GM12878 (cell line): ENCODE measurements around the gene CWC27. TPM values are rescaled to one million over a fixed set of nuclear protein-coding genes. Genes with fewer than 3 reads are reported as not detected.

Source experiments
- ATAC-seq: fragments of 200-7000 bp; cut with Tn5 transposase; 3 replicates; pipeline ENCODE4 v1.9.1; 2020; ENCODE audit warnings: mild to moderate bottlenecking, moderate library complexity
- BruUV-seq: library from RNA; stranded (reverse); fragments of 400-500 nt; replicated peaks from 2 replicates; lab custom pipeline; 2021; lab: Mats Ljungman, UMichigan
- CTCF ChIA-PET: fragments of 300-600 bp; sonication (Branson Sonifier 250); formaldehyde crosslinking; extraction: SDS; loops from one replicate; lab custom pipeline; 2021; ENCODE audit warnings: inconsistent platforms; lab: Yijun Ruan, JAX
- POLR2A ChIA-PET: fragments of 350-600 bp; formaldehyde crosslinking; extraction: SDS; loops from one replicate; lab custom pipeline; 2021; ENCODE audit warnings: inconsistent platforms; lab: Charles Lee
- RAD21 ChIA-PET: fragments of 300-600 bp; sonication (Branson Sonifier 250); formaldehyde crosslinking; loops from one replicate; lab custom pipeline; 2023; ENCODE audit warnings: antibody characterized with exemption; ENCODE audit not compliant: unreplicated experiment; lab: Charles Lee
- SMC1A ChIA-PET: fragments of 300-600 bp; sonication (Branson Sonifier 250); formaldehyde crosslinking; loops from one replicate; lab custom pipeline; 2023; ENCODE audit not compliant: unreplicated experiment, uncharacterized antibody; lab: Charles Lee
- DNase-seq: peaks from one replicate; pipeline ENCODE4 v3.0.0-alpha.2; 2011; ENCODE audit warnings: low read depth, low spot score
- FAIRE-seq: peaks from 3 replicates; lab custom pipeline; 2011; peaks lifted over from hg19 to GRCh38; lab: Jason Lieb, UNC
- H2AFZ ChIP-seq: 2 replicates; pipeline ENCODE4 v1.6.0; 2011; ENCODE audit warnings: low read depth, low read length, control low read depth; ENCODE audit not compliant: control insufficient read depth
- H3K27ac ChIP-seq: 2 replicates; pipeline ENCODE4 v1.5.1; 2011; ENCODE audit warnings: control low read depth; ENCODE audit not compliant: control insufficient read depth, insufficient read depth
- H3K27me3 ChIP-seq, 2 experiments: replicated peaks in 1 of 2; 2 replicates each; pipeline versions ENCODE4 v1.6.0 to v1.6.1; 2011; ENCODE audit warnings: low read length in 1 of 2; ENCODE audit not compliant: control insufficient read depth in 2 of 2, insufficient read depth in 2 of 2
- H3K36me3 ChIP-seq, 2 experiments: 2 replicates each; pipeline ENCODE4 v1.5.1; 2011; ENCODE audit warnings: low read length in 1 of 2; ENCODE audit not compliant: control insufficient read depth in 2 of 2, insufficient read depth in 2 of 2
- H3K4me1 ChIP-seq: 2 replicates; pipeline ENCODE4 v1.6.1; 2011; ENCODE audit warnings: mild to moderate bottlenecking, low read length, moderate library complexity, mixed read lengths; ENCODE audit not compliant: control insufficient read depth, insufficient read depth
- H3K4me2 ChIP-seq: 2 replicates; pipeline ENCODE4 v1.6.0; 2011; ENCODE audit warnings: control low read depth; ENCODE audit not compliant: control insufficient read depth, insufficient read depth
- H3K4me3 ChIP-seq: fragments of 200-600 bp; sonication (generic); 2 replicates; pipeline ENCODE4 v1.5.1; 2016
- H3K79me2 ChIP-seq: 2 replicates; pipeline ENCODE4 v1.6.0; 2011; ENCODE audit warnings: low read length; ENCODE audit not compliant: control insufficient read depth, insufficient read depth
- H3K9ac ChIP-seq: 2 replicates; pipeline ENCODE4 v1.8.0; 2011; ENCODE audit warnings: low read length, control low read depth, mixed read lengths; ENCODE audit not compliant: control insufficient read depth, insufficient read depth
- H3K9me3 ChIP-seq: replicated peaks from 3 replicates; pipeline ENCODE4 v1.5.1; 2011; ENCODE audit warnings: mild to moderate bottlenecking, low read length; ENCODE audit not compliant: control insufficient read depth, insufficient read depth
- H4K20me1 ChIP-seq: 2 replicates; pipeline ENCODE4 v1.6.0; 2011; ENCODE audit not compliant: control insufficient read depth, insufficient read depth
- E2F8 ChIP-seq: fragments of 450-650 bp; IDR thresholded peaks from 2 replicates; pipeline ENCODE4 v1.6.1; 2018; ENCODE audit warnings: mild to moderate bottlenecking, low read depth, moderate library complexity; ENCODE audit not compliant: partially characterized antibody
- EP300 ChIP-seq, 2 experiments: fragments of 150-350 bp in 1 of 2; IDR thresholded peaks; 2 replicates each; pipeline ENCODE4 v1.6.1; 2011 to 2012; ENCODE audit warnings: low read depth in 2 of 2, low read length in 2 of 2, borderline replicate concordance in 1 of 2, improper control_type of control experiment in 1 of 2, inconsistent platforms in 1 of 2; ENCODE audit not compliant: control insufficient read depth in 1 of 2
- FOS ChIP-seq: IDR thresholded peaks from 3 replicates; pipeline ENCODE4 v1.6.1; 2011; ENCODE audit warnings: borderline replicate concordance; ENCODE audit not compliant: insufficient read length; ENCODE audit errors: extremely low read depth
- HDGF ChIP-seq: fragments of 450-650 bp; IDR thresholded peaks from 2 replicates; pipeline ENCODE4 v1.6.1; 2016; ENCODE audit warnings: antibody characterized with exemption
- NKRF ChIP-seq: fragments of 450-650 bp; conservative IDR thresholded peaks from 2 replicates; pipeline ENCODE4 v1.6.1; 2017; ENCODE audit warnings: mild to moderate bottlenecking, moderate library complexity
- POLR2AphosphoS5 ChIP-seq: IDR thresholded peaks from 2 replicates; pipeline ENCODE4 v1.6.1; 2011; ENCODE audit warnings: mild to moderate bottlenecking, low read length, inconsistent platforms
- SIN3A ChIP-seq: IDR thresholded peaks from 2 replicates; pipeline ENCODE4 v1.6.1; 2012; ENCODE audit warnings: low read depth, low read length, improper control_type of control experiment
- SMARCA5 ChIP-seq: fragments of 450-650 bp; IDR thresholded peaks from 2 replicates; pipeline ENCODE4 v1.6.1; 2017; ENCODE audit warnings: mild to moderate bottlenecking
- SREBF2 ChIP-seq: IDR thresholded peaks from 2 replicates; pipeline ENCODE4 v1.6.1; 2012; ENCODE audit warnings: mild to moderate bottlenecking, low read length
- SUPT20H ChIP-seq: IDR thresholded peaks from 2 replicates; pipeline ENCODE4 v1.6.1; 2011; ENCODE audit warnings: low read depth, mild to moderate bottlenecking, low read length, moderate library complexity, borderline replicate concordance; ENCODE audit not compliant: control insufficient read depth
- TCF12 ChIP-seq: IDR thresholded peaks from 2 replicates; pipeline ENCODE4 v1.6.1; 2011; ENCODE audit warnings: low read depth, mild to moderate bottlenecking, low read length
- ZNF592 ChIP-seq: fragments of 450-650 bp; IDR thresholded peaks from 2 replicates; pipeline ENCODE4 v1.6.1; 2017; ENCODE audit warnings: mild to moderate bottlenecking, moderate library complexity
- ZSCAN29 ChIP-seq: fragments of 450-650 bp; IDR thresholded peaks from 2 replicates; pipeline ENCODE4 v1.6.1; 2017; ENCODE audit warnings: mild to moderate bottlenecking, moderate library complexity
- WGBS: methylation state at CpG from one replicate; pipeline ENCODE4 v1.1.6; 2016; ENCODE audit warnings: low lambda C conversion rate; ENCODE audit not compliant: insufficient replicate concordance, insufficient coverage; ENCODE audit errors: missing lambda C conversion rate; 5-methylcytosine and 5-hydroxymethylcytosine counted together
- in situ Hi-C: fragments of 300-500 bp; cut with MboI; formaldehyde crosslinking; loops from 9 replicates; pipeline ENCODE4 v1.14.3; 2018; ENCODE audit warnings: mixed read lengths
- intact Hi-C: fragments of 100-400 bp; cut with micrococcal nuclease; formaldehyde crosslinking; loops from one replicate; pipeline ENCODE4 v1.14.2; 2022; ENCODE audit not compliant: unreplicated experiment
- polyA plus RNA-seq, 11 experiments: library from polyadenylated mRNA; depleted of rRNA in 4 of 11; unstranded in 6 of 11; stranded (reverse) in 5 of 11; fragments of >200 nt; fragmentation: Nextera tagmentation in 4 of 11; fragmentation: Illumina TruSeq in 1 of 11; extraction: Ambion mirVana in 4 of 11; extraction: Trizol in 1 of 11; gene quantifications; 1 replicate in 1 of 11; 2 replicates in 10 of 11; pipeline versions ENCODE4 v1.2.1 to v1.2.3, GENCODE V29; 2011 to 2016; ENCODE audit warnings: inconsistent platforms in 2 of 11, missing spikeins in 2 of 11, low read depth in 1 of 11
- total RNA-seq, 4 experiments: library from RNA; depleted of rRNA in 3 of 4; stranded (reverse); fragments of >200 nt in 3 of 4; fragmentation: Illumina TruSeq in 1 of 4; extraction: Trizol in 1 of 4; gene quantifications; 2 replicates each; pipeline versions ENCODE4 v1.2.1 to v1.2.3, GENCODE V29; 2013 to 2021

CWC27 gene
- total and polyA plus RNA-seq, 10 of the 15 experiments (the other 5 are each of a cell fraction or from before 2014, with no cell fraction given): 21.7 to 61.9 (median 47.0) TPM

GRCh38 chr5:65061250-65061973 lies 292.7 kb downstream of the CWC27 start:
- ATAC-seq: peak; percentile 71
- TF ChIP-seq POLR2AphosphoS5 (0 out of 2 replicates have a peak, but pooled peaks have one; percentile 39), EP300 (IDR thresholded peaks at IDR 0.05; ENCODE audit: borderline replicate concordance in 1 of 2, control insufficient read depth in 1 of 2, low read depth in 2 of 2, low read length in 2 of 2) (peak in 1 of 2 experiments; percentile 59; a peak in 1 of 4 replicates), E2F8 (no peak), ZSCAN29 (no peak), ZNF592 (no peak), TCF12 (peak; percentile 88), SUPT20H (no peak), SMARCA5 (no peak), SREBF2 (no peak), FOS (no peak), HDGF (no peak), SIN3A (no peak), NKRF (no peak)

More at GRCh38 chr5:65061250-65061973, 292.7 kb downstream of the CWC27 start:
- Histone ChIP-seq H3K36me3 (no peaks in the 10 kb centered on the region), H3K4me3 (peak overlapping the region; percentile 41; the same call in 1 of the 2 replicates), H3K4me1 (peaks cover 60% of the 10 kb centered on the region), H3K9ac (peak overlapping the region; percentile 68), H4K20me1 (no peaks in the 10 kb centered on the region), H3K9me3 (peaks cover 8% of the 10 kb centered on the region; the same call in 2 of the 3 replicates), H3K4me2 (peak overlapping the region; percentile 81), H3K79me2 (no peaks in the 10 kb centered on the region), H3K27me3 (no peaks in the 10 kb centered on the region), H2AFZ (peak overlapping the region; percentile 79), H3K27ac (peak overlapping the region; percentile 95)
- in situ Hi-C loops: loop anchor here (25.0 kb wide), 1 partner anchor 874 kb away; no protein-coding TSS in a partner anchor
- BruUV-seq: TSS peak; percentile 77
- ChIA-PET RAD21 (interaction anchor here (0.6 to 6.8 kb wide), 14 partner anchors 8 to 903 kb away, joined by 3 to 123 read pairs (median 7); partner anchors contain the start of gene ADAMTS6), CTCF (interaction anchor here (0.7 to 3.8 kb wide), 16 partner anchors 9 to 422 kb away, joined by 3 to 25 read pairs (median 4); no protein-coding TSS in a partner anchor), POLR2A (interaction anchor here (0.6 to 5.0 kb wide), 9 partner anchors 9 to 57 kb away, joined by 3 to 49 read pairs (median 6); no protein-coding TSS in a partner anchor), SMC1A (interaction anchor here (0.7 to 25.4 kb wide), 17 partner anchors 10 to 422 kb away, joined by 3 to 614 read pairs (median 5); no protein-coding TSS in a partner anchor)
- 5% methylated on average over 9 of the region's 9 CpGs for WGBS
- peak; percentile 77 for DNase-seq
- intact Hi-C loops: loop anchor here (5.0 to 10.0 kb wide), 2 partner anchors 87 to 421 kb away; partner anchors contain the start of gene ADAMTS6
- peak; percentile 69 for FAIRE-seq
